Mammary epithelial cell (primary cell): ENCODE data around the gene MSH3.

Experiments
- CTCF ChIP-seq, 2 donors: IDR thresholded peaks in 1 of 2; conservative IDR thresholded peaks in 1 of 2; 2 replicates each; pipeline ENCODE4 v1.5.1; 2011 to 2012; ENCODE audit warnings: inconsistent platforms in 2 of 2, low read length in 2 of 2, mild to moderate bottlenecking in 2 of 2, control low read depth in 1 of 2, low read depth in 1 of 2; ENCODE audit not compliant: insufficient read depth in 1 of 2; ENCODE audit errors: extremely low read depth in 1 of 2
- EZH2 ChIP-seq: IDR thresholded peaks from 2 replicates; pipeline ENCODE4 v1.6.1; 2012; ENCODE audit warnings: low read length, inconsistent platforms, borderline replicate concordance

- TF ChIP-seq CTCF (conservative IDR thresholded peaks at IDR 0.05 in 1 of 2, IDR thresholded peaks at IDR 0.05 in 1 of 2; ENCODE audit: extremely low read depth in 1 of 2, insufficient read depth in 1 of 2, low read depth in 1 of 2, low read length in 2 of 2) = no peak
- no peak for TF ChIP-seq EZH2
Observed at GRCh38 chr5:80707645-80708044, 53.2 kb downstream of the MSH3 start.
